Sciatic nerve (tissue), 2 donors: ENCODE measurements around the gene GRK2. TPM values are rescaled to one million over a fixed set of nuclear protein-coding genes. Genes with fewer than 3 reads are reported as not detected.
"Not testable (repeated sequence)": the region's sequence is repeated elsewhere in the genome, so short reads cannot be mapped to it uniquely, and the experiment has no call there.

Experiments
- ATAC-seq: fragments of 200-7000 bp; cut with Tn5 transposase; one replicate; pipeline ENCODE4 v1.9.1; 2020; ENCODE audit warnings: mild to moderate bottlenecking, moderate library complexity
- DNase-seq: peaks from one replicate; pipeline ENCODE4 v3.0.0-alpha.2; 2020; ENCODE audit warnings: low spot score
- intact Hi-C: fragments of 100-400 bp; cut with DNase I; formaldehyde crosslinking; loops from one replicate; pipeline ENCODE4 v1.14.2; 2022
- total RNA-seq: library from RNA; stranded (reverse); fragmentation: NEBNext Ultra II Directional; extraction: Animal tissue kit (Norgen Biotek cat#: 25700); gene quantifications from one replicate; pipeline ENCODE4 v1.2.1, GENCODE V29; 2021
- donor health status: DM: no; HTN: no; CAD: no.
- donor health status: DM: no; HTN: no; CAD: no.

Gene GRK2
- total RNA-seq: 61.7 TPM

DNA sequence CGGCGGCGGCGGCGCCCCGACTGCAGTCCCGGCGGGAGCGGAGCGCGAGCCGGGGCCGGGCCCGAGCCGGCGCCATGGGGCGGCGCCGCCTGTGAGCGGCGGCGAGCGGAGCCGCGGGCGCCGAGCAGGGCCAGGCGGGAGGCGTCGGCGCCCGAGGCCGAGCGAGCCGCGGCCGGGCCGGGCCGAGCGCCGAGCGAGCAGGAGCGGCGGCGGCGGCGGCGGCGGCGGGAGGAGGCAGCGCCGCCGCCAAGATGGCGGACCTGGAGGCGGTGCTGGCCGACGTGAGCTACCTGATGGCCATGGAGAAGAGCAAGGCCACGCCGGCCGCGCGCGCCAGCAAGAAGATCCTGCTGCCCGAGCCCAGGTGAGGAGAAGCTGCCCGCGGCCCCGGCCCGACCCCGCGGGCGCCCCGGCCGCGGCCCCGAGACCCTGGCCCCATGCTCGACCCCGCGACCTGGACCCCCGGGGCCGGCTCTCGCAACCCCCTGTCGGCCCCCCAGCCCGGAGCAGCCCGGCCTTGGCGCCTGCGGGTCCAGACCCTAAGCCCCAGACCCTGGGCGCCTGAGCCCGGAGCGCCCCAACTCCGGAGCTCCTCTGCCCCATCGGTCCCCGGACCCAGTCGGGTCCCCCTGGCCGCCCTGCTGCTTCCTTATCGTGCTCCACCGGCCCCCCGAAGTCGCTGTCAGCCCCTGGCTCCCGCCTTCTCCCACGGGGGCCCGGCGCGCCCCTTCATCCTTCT is at the start of gene GRK2:
Gene GRK2, plus strand, starts transcription at position 25 of the 739 bp plus-strand sequence. Its CDS starts 227 bp downstream, at position 252.
- intact Hi-C loops: loop anchor here (1.0 to 2.0 kb wide), 2 partner anchors 50 to 134 kb away; no protein-coding TSS in a partner anchor
- ATAC-seq (no peak), DNase-seq (peak; percentile 65)

- ATAC-seq (no peak), DNase-seq (no peak)
- intact Hi-C loops: no loop called here
Observed at GRCh38 chr11:67227726-67228125, 38.5 kb upstream of the GRK2 start.

DNA sequence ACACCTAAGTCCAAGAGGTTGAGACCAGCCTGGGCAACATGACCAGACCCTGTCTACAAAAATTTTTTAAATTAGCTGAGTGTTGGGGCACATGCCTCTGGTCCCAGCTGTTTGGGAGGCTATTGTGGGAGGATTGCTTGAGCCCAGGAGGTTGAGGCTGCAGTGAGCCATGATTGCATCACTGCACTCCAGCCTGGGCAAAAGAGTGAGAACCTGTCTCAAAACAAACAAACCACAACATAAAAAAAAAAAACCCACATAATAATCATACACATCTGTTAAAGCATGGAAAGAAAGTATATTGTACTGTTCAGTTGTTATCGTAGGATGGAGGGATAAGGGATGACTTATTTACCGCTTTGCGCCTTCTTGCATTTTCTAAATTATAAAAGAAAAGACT is 35.9 kb upstream of the GRK2 start:
- intact Hi-C loops: no loop called here
- ATAC-seq: no peak
- no peak for DNase-seq

DNA sequence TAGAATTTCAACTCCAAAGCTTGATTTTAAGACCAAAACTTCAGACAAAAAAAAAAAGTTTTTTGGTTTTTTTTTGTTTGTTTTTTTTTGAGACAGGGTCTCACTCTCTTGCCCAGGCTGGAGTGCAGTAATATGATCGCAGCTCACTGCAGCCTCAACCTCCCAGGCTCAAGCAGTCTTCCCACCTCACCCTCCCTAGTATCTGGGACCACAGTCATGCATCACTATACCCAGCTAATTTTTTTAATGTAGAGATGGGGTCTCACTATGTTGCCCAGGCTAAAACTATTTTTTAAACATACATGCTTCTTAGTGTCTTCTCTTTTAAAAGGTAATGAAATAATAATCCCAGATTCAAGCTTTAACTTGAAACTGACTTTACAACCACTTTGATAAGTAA is 35.4 kb upstream of the GRK2 start:
- ATAC-seq: no peak
- intact Hi-C loops: no loop called here
- no peak for DNase-seq

GRCh38 chr11:67233584-67234190 is 32.6 kb upstream of the GRK2 start:
- ATAC-seq (no peak), DNase-seq (no peak)
- intact Hi-C loops: no loop called here

GRCh38 chr11:67234571-67234970 is 31.7 kb upstream of the GRK2 start:
- DNase-seq, ATAC-seq, intact Hi-C loops: not testable (repeated sequence)

DNA sequence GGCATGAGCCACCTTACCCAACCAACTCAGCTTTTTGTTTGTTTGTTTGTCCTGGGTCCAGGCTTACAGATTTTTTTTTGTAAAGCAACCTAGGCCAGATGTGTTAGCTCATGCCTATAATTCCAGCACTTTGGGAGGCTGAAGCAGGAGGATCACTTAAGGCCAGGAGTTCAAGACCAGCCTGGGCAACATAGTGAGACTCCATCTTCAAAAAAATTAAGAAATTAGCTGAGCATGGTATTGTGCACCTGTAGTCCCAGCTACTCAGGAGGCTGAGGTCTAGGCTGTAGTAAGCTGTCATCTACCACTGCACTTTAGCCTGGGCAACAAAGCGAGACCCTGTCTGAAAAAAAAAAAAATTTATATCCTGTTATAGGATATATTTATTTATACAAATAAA is 28.7 kb upstream of the GRK2 start:
- intact Hi-C loops: no loop called here
- DNase-seq (no peak), ATAC-seq (no peak)

DNA sequence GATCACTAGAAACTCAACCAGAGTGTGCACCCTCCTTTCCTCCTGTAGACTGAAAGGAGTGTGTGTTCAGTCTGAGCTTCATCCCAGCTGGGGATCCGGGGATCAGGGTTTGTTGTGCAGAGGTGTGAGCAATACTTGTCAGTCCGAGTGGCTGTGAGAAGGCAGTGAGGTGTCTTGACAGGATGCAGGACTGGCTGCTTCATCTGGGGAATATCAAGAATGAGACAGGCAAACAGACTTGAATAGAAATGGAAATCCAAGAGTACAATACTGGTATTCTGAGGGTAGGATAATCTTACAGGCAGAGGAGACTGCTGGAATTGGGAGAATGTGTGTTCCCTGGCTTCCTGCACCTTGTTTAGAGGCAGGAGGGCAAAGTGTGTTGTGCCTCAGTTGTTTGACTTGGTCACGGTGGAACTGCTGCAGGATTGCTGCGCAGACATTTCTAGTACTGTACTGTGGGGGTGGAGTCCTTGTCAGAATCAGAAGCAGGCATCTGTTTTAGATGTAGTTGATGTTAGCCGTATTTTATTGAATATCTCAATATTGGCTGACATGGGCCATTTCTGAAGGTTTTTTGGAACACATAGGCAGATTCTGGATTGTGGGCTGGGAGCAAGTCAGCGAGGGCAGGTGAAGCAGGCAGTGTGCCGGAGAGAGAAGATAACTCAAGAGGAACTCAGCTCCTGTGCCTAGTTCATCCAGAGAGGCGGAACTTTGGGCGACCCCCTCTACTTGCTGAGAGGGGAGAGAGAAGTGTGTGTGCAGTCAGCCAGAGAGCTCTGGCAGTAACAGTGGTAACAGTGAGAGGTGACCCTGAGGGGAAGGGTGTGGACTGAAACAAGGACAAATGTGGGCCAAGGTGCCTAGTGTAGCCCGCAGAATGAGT is 27.1 kb upstream of the GRK2 start:
- ATAC-seq: peak; percentile 3
- intact Hi-C loops: no loop called here

DNA sequence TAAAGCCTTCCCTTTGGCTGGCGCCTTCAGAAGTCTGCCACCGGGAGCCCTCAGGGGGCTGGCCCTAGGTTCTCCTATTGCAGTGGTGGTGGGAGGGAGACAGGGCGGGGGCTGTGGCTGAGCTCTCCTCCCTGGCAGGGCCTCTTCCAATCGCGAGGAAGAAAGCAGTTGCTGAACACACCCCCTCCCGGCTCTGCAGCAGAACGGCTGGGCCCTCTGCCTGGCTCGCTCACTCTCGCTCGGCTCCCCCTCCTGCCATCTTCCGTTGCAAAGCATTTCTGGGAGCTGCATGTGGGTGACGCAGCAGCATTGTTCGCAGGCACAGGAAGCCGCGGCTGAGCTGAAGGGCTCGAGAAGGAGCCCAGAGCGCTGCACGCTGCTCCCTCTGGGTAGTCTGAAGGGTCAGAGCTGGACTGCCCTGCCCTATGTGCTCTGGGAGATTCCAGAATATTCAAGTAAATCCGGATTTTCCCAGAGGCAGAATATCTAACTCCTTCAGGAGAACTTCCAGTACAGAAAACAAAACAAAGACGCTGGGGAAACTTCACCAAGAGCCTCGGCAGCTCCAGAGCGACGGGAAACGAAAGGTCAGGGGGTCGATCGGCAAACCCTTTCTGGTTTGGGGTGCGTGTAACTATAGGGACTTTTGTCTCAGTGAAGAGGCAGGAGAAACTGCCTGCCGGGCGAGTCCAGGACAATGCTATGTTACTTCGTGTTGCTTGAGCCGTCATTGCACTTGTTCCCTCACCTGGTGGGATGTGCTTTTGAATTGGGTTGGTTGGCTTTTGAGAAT is 26.3 kb upstream of the GRK2 start:
- ATAC-seq (peak; percentile 99), DNase-seq (peak; percentile 95)
- intact Hi-C loops: no loop called here

More for the DNA sequence above, 27.1 kb upstream of the GRK2 start:
- no peak for DNase-seq

- intact Hi-C loops: no loop called here
- peak; percentile 80 for DNase-seq
- ATAC-seq: peak; percentile 60
Observed at GRCh38 chr11:67240576-67241389, 25.5 kb upstream of the GRK2 start.

GRCh38 chr11:67242548-67242947 is 23.7 kb upstream of the GRK2 start:
- no peak for DNase-seq
- intact Hi-C loops: no loop called here
- ATAC-seq: no peak

- intact Hi-C loops: no loop called here
- ATAC-seq: no peak
Observed at GRCh38 chr11:67243051-67243450, 23.2 kb upstream of the GRK2 start.

DNA sequence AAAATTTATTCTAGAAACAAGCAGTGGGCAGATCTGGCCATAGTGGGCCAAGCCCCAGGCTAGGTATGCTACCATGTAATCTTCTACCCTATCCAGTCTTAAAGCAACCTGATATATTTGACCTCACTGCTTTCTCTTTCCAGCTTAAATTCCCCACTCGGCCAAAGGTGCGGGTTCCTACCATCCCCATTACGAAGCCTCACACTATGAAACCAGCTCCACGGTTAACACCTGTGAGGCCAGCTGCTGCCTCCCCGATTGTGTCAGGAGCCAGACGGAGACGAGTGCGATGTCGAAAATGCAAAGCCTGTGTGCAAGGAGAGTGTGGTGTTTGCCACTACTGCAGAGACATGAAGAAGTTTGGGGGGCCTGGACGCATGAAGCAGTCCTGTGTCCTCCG is 21.2 kb upstream of the GRK2 start:
- DNase-seq (no peak), ATAC-seq (no peak)
- intact Hi-C loops: no loop called here

More at GRCh38 chr11:67243051-67243450, 23.2 kb upstream of the GRK2 start:
- no peak for DNase-seq

DNA sequence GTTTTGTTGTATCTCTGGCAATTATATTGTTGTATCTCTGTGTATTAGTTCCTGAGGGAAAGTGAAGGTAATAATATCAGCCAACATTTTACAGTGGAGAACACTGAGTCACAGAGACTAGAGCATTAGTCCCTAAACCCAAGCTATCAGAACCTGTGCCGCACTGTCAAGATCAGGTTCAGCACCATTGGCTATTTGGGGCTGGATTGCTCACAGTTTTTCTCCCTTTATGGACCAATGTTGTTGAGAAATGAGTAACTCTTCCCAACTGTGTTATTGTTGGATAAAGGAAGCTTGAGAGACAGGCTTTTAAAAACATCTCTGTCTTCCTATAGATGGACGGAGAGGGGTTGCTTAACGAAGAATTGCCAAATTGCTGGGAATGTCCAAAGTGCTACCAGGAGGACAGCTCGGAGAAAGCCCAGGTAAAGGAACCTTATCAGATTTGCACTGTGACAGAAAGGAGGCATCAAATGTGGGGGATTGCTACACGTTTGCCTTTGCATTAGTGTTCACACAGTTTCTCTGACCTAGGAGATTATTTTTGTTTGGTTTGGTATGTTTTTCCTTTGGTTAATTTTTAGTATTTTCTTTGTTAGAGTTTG is 18.2 kb upstream of the GRK2 start:
- no peak for DNase-seq
- ATAC-seq: no peak
- intact Hi-C loops: no loop called here

GRCh38 chr11:67248653-67249052 is 17.6 kb upstream of the GRK2 start:
- no peak for DNase-seq
- ATAC-seq: no peak
- intact Hi-C loops: no loop called here

DNA sequence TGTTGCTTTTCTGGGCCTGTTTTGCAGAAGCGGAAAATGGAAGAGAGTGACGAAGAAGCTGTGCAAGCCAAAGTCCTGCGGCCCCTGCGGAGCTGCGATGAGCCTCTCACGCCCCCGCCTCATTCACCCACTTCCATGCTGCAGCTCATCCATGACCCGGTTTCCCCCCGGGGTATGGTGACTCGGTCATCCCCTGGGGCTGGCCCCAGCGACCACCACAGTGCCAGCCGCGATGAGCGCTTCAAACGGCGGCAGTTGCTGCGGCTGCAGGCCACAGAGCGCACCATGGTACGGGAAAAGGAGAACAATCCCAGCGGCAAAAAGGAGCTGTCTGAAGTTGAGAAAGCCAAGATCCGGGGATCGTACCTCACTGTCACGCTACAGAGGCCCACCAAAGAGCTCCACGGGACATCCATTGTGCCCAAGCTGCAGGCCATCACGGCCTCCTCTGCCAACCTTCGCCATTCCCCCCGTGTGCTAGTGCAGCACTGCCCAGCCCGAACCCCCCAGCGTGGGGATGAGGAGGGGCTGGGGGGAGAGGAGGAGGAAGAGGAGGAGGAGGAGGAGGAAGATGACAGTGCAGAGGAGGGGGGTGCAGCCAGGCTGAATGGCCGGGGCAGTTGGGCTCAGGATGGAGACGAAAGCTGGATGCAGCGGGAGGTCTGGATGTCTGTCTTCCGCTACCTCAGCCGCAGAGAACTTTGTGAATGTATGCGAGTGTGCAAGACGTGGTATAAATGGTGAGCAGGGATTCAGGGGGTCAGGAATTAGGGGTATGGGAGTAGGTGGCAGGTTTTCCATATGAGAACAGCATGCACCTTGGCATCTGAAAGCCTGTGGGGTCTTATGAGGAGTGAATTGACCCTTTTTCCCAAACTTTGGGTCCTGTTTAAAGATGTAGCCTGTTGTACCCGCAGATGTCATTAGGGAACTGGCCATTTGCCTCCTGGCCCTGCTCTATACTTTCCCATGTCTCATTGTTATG is 15.9 kb upstream of the GRK2 start:
- intact Hi-C loops: no loop called here

DNA sequence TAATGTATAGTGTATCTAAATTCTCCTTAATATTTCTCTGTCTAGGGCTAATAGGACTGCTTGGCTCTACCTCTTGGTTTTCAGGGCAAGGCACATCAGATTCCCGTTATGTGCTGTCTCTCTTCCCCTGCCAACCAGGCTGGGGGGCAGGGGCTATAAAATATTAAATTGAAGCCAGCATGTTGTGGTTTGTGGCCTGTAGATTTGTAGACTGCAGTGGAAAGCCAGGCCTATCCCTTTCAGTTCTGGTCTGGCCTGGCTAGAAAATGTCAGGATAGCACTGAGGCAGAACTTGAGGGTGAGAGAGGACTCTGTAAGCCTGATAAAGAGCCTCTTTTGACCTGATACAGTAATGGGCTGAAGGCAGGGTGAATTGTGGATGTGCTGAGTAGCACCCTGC is 14.4 kb upstream of the GRK2 start:
- intact Hi-C loops: no loop called here
- ATAC-seq (no peak), DNase-seq (no peak)

More for the DNA sequence above, 15.9 kb upstream of the GRK2 start:
- no peak for ATAC-seq
- peak; percentile 49 for DNase-seq
